Transverse colon (tissue), 4 donors: ENCODE measurements around the gene LAMA3.
A peak's percentile ranks its signal among the peaks of the same experiment; 100 is the strongest.

Source experiments
- CTCF ChIP-seq, 5 experiments: fragments of 200-600 bp in 3 of 5; fragments of 450-650 bp in 2 of 5; sonication (generic) in 3 of 5; IDR thresholded peaks; 1 replicate in 2 of 5; 2 replicates in 3 of 5; pipeline ENCODE4 v1.5.1; 2016 to 2017; ENCODE audit warnings: antibody characterized with exemption in 5 of 5, inconsistent platforms in 3 of 5, mild to moderate bottlenecking in 2 of 5, moderate library complexity in 1 of 5
- EP300 ChIP-seq: sonication (generic); formaldehyde crosslinking; IDR thresholded peaks from one replicate; pipeline ENCODE4 v1.6.1; 2017; ENCODE audit warnings: antibody characterized with exemption, low read depth
- POLR2A ChIP-seq: fragments of 450-650 bp; IDR thresholded peaks from one replicate; pipeline ENCODE4 v1.6.1; 2016; ENCODE audit warnings: antibody characterized with exemption, mild to moderate bottlenecking, moderate library complexity
- POLR2AphosphoS5 ChIP-seq, 3 donors: sonication (generic); formaldehyde crosslinking; IDR thresholded peaks; one replicate each; pipeline ENCODE4 v1.6.1; 2016; ENCODE audit warnings: antibody characterized with exemption in 3 of 3

DNA sequence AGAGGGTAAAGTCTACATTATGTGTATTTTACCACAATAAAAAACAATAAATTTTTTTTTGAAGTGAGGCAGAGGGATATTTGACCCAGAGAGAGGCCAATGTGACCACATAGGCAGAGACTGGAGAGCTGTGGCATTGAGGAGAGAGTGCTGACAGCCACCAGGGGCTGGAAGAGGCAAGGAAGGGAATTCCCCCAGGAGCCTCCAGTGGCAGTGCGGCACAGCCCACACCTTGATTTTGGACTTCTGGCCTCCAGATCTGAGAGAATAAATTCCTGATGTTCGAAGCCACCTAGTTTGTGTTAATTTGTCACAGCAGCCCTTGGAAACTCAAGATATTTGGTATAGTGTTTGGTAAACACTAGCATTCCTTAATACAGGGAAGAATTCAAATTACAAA, 49.2 kb upstream of the LAMA3 start:
- TF ChIP-seq CTCF (IDR thresholded peaks at IDR 0.05) (peak in 1 of 5 experiments; percentile 11), EP300 (no peak), POLR2A (no peak), POLR2AphosphoS5 (IDR thresholded peaks at IDR 0.05) (no peak)
